ENCODE data around the gene RAPGEF5.

GRCh38 chr7:22129819-22130580 lies 227.0 kb downstream of the RAPGEF5 start:
- no peak for TF ChIP-seq CTCF (IDR thresholded peaks at IDR 0.05)
- no peak for TF ChIP-seq POLR2A (IDR thresholded peaks at IDR 0.05; ENCODE audit: low read depth)

Data from esophagus muscularis mucosa (tissue), 3 donors.